Measurements from ENCODE around the gene SMC6.

Gene SMC6

DNA sequence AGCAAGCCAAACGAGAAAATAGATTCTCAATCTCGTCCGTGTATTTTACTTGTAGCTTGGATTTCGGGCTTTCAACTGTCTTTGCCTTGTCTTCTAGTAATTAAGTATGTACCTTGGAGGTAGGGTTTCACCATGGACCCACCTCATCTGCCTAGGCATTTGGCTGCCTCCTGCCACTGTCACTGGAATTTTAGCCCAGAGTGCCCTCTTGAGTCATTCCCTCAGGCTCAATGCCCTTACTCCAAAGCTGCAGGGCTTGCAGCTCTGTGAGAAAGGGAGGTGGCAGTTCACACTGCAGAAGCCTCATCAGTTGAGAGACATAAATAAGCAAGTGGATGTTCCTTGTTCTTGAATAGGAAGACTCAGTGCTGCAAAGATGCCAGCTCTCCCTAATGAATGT lies 123.5 kb downstream of the SMC6 start:
- WGBS, 2 experiments (ENCODE audit: insufficient coverage in 2 of 2) = 92 to 93% methylated on average over 4 of the region's 4 CpGs
- no peaks in the 10 kb centered on the region for H3K36me3 ChIP-seq (ENCODE audit: control insufficient read depth, insufficient read depth, low read length)
- H3K4me3 ChIP-seq (ENCODE audit: extremely low read depth, insufficient read depth, low read length, poor library complexity, severe bottlenecking) = no peak overlapping the region
- no peak overlapping the region for H3K27ac ChIP-seq (ENCODE audit: low read depth, low read length, severe bottlenecking)
- peaks cover 11% of the 10 kb centered on the region for H3K9me3 ChIP-seq (ENCODE audit: control insufficient read depth, low read length)
- no peaks in the 10 kb centered on the region for H3K4me1 ChIP-seq (ENCODE audit: control insufficient read depth, insufficient read depth, low read length, poor library complexity, severe bottlenecking)

DNA sequence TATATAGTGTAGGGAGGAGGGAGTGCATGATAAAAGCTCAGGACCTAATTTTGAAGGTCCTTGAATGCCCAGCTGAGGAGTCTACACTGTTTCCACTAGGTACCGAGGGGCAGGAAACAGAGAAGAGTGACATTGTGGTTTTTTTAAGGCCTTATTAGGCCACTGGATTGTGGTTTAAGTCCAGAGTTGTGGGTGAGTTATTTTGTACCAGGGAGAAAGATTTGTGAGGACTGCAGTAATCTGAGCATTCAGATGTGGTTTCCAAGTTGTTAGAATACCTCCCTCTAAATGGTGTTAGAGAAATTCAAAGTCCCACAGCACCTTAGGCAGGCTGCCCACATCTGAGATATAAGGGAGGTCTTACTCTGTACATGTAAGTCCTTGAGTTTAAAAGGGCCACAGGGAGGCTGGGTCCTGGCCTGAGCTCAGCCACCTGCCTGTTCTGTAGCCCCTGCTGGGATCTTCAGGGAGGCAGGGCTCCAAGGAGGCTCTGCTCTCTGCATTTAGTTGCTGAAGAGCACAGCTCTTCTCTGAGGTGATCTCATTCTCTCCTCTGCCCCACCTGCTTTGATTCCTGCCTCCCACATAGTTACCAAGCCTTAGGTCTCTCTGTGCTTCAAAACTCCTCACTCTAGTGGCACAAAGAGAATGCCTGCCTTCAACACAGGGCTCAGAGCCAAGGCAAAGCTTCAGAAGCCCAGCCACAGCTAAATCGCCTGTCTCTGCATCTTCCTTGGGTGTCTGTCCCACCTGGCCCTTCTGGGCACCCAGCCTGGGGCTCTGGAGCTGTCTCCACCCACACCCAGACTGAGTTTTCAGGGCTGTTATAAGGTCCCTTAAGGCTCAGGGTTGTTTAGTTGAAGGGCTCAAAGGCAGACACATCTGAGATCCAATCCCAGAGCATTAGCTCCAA lies 125.0 kb downstream of the SMC6 start:
- WGBS, 2 experiments (ENCODE audit: insufficient coverage in 2 of 2) = 86 to 100% methylated on average over 2 of the region's 2 CpGs
- peaks cover 17% of the 10 kb centered on the region for H3K9me3 ChIP-seq (ENCODE audit: control insufficient read depth, low read length)
- H3K27ac ChIP-seq (ENCODE audit: low read depth, low read length, severe bottlenecking) = no peak overlapping the region
- H3K36me3 ChIP-seq (ENCODE audit: control insufficient read depth, insufficient read depth, low read length) = no peaks in the 10 kb centered on the region
- H3K4me3 ChIP-seq (ENCODE audit: extremely low read depth, insufficient read depth, low read length, poor library complexity, severe bottlenecking) = no peak overlapping the region
- no peaks in the 10 kb centered on the region for H3K4me1 ChIP-seq (ENCODE audit: control insufficient read depth, insufficient read depth, low read length, poor library complexity, severe bottlenecking)

DNA sequence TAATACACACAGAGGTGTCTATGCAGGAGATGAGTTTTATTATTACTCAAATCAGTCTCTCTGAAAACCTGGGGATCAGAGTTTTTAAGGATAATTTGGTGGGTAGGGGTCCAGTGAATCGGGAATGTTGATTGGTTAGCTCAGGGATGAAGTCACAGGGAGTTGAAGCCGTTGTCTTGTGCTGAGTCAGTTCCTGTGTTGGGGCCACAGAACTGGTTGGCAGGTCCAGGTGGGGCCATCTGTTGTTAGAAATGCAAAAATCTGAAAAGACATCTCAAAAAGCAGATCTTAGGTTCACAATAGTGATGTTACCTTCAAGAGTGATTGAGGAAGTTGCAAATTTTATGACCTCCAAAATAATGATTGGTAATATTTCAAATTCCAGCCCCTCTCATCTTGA lies 126.2 kb downstream of the SMC6 start:
- Histone ChIP-seq H3K4me1 (ENCODE audit: control insufficient read depth, insufficient read depth, low read length, poor library complexity, severe bottlenecking) (no peaks in the 10 kb centered on the region), H3K27ac (ENCODE audit: low read depth, low read length, severe bottlenecking) (no peak overlapping the region), H3K9me3 (ENCODE audit: control insufficient read depth, low read length) (peaks cover 17% of the 10 kb centered on the region), H3K4me3 (ENCODE audit: extremely low read depth, insufficient read depth, low read length, poor library complexity, severe bottlenecking) (no peak overlapping the region), H3K36me3 (ENCODE audit: control insufficient read depth, insufficient read depth, low read length) (no peaks in the 10 kb centered on the region)
- 83 to 100% methylated on average over 1 to 2 of the region's 2 CpGs for whole genome bisulfite sequencing, 2 experiments (ENCODE audit: insufficient coverage in 2 of 2)

DNA sequence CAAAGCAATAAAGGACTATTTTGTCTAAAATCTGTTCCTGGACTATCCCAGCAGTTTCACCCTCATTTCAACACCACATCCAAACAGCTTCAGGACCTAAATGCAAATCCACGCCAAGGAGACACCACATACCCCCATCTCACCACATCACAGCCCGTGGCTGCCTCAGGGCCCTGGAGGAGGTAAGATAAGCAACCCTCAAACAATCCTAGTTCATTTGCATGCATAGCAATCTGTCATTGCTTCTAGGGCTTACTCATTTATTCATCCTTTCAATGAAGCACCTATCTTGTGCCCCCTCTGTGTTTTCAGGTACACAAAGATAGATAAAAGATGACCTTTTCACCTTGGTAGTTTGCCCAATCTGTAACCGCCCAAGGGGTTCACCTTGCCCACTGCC lies 126.6 kb downstream of the SMC6 start:
- Histone ChIP-seq H3K36me3 (ENCODE audit: control insufficient read depth, insufficient read depth, low read length) (no peaks in the 10 kb centered on the region), H3K4me1 (ENCODE audit: control insufficient read depth, insufficient read depth, low read length, poor library complexity, severe bottlenecking) (no peaks in the 10 kb centered on the region), H3K9me3 (ENCODE audit: control insufficient read depth, low read length) (peaks cover 17% of the 10 kb centered on the region), H3K4me3 (ENCODE audit: extremely low read depth, insufficient read depth, low read length, poor library complexity, severe bottlenecking) (no peak overlapping the region), H3K27ac (ENCODE audit: low read depth, low read length, severe bottlenecking) (no peak overlapping the region)
- 79 to 95% methylated on average over 2 to 3 of the region's 3 CpGs for WGBS, 2 experiments (ENCODE audit: insufficient coverage in 2 of 2)

DNA sequence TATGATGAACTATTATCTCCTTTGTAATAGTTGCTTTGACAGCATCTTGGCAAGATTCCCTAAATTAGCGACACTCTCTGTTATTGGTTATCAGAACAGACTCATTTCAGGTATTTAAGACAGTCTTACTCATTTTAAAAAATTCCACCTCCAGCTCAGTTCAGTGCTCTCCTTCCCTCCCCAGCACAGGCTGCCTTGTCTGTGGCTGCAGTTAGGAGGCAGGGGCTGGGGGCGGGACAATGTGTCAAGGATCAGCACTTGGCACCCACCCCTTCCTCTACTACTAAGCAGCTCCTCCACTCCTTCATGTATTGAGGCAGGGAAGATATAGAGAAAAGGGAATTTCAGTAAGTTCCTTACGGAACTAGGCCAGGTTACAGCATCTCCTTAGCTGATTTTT lies 128.2 kb downstream of the SMC6 start:
- WGBS, 2 experiments (ENCODE audit: insufficient coverage in 2 of 2) = 100% methylated on average over 1 of the region's 3 CpGs; no CpG with 5 or more reads in 1 of the 2 experiments
- Histone ChIP-seq H3K36me3 (ENCODE audit: control insufficient read depth, insufficient read depth, low read length) (no peaks in the 10 kb centered on the region), H3K27ac (ENCODE audit: low read depth, low read length, severe bottlenecking) (no peak overlapping the region), H3K9me3 (ENCODE audit: control insufficient read depth, low read length) (peaks cover 17% of the 10 kb centered on the region), H3K4me1 (ENCODE audit: control insufficient read depth, insufficient read depth, low read length, poor library complexity, severe bottlenecking) (no peaks in the 10 kb centered on the region), H3K4me3 (ENCODE audit: extremely low read depth, insufficient read depth, low read length, poor library complexity, severe bottlenecking) (no peak overlapping the region)

DNA sequence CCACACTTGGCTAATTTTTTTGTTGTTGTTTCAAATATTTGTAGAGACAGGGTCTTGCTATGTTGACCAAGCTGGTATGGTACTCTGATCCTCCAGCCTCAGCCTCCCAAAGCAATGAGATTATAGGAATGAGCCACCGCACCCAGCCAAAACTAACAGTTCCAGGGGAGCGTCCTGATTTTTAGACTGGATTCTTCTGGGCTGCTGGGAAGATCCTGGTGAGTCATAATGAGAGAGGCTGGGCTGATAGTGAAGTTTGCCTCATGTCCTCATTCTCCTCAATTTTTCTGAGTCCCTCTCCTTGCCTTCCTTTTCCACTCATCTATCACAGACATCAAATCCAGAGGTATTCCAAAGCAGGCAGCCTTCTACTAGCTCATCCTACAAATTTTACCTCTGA lies 131.8 kb downstream of the SMC6 start:
- Histone ChIP-seq H3K9me3 (ENCODE audit: control insufficient read depth, low read length) (peaks cover 6% of the 10 kb centered on the region), H3K4me1 (ENCODE audit: control insufficient read depth, insufficient read depth, low read length, poor library complexity, severe bottlenecking) (no peaks in the 10 kb centered on the region), H3K36me3 (ENCODE audit: control insufficient read depth, insufficient read depth, low read length) (no peaks in the 10 kb centered on the region), H3K27ac (ENCODE audit: low read depth, low read length, severe bottlenecking) (no peak overlapping the region), H3K4me3 (ENCODE audit: extremely low read depth, insufficient read depth, low read length, poor library complexity, severe bottlenecking) (no peak overlapping the region)
- 100% methylated on average over 2 of the region's 2 CpGs; no CpG with 5 or more reads in 1 of the 2 experiments for WGBS, 2 experiments (ENCODE audit: insufficient coverage in 2 of 2)

DNA sequence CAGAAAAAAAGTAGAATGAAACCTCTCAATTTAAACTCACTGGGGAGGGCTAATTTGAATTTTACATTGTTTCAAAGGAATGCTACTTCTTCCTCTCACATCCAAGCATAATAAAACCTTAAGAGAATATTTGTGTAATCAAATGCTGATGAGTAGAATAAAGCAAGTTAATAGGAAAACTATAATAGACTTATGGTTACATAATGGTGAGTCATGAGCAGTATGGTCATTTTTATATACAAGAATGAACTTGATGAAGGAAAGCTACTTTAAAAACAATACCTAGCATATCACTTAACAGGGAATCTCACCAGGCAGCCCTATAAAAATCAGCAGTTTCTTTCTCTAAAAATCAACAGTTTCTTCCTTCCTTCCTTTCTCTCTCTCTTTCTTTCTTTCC lies 132.8 kb downstream of the SMC6 start:
- Histone ChIP-seq H3K27ac (ENCODE audit: low read depth, low read length, severe bottlenecking) (no peak overlapping the region), H3K4me1 (ENCODE audit: control insufficient read depth, insufficient read depth, low read length, poor library complexity, severe bottlenecking) (no peaks in the 10 kb centered on the region)

DNA sequence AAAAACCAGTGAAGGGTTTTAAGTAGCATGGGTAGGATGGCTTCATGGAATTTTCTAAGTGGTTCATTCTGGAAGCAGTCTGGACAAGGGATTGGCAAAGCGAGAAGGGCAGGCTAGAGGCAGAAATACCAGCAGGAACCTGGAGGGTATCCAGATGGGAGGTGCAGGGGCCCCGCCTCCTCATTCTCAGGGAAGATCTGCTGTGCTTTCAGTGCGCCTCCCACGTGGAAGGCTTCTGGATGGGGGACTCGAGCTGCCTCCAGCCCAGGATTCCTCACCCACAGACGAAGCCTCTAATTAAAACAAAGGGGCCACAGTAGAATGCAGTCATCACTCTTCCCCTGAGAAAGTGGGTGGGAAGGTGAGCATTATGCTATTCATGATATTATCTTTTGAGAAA lies 133.3 kb downstream of the SMC6 start:
- H3K36me3 ChIP-seq (ENCODE audit: control insufficient read depth, insufficient read depth, low read length) = no peaks in the 10 kb centered on the region
- 75% methylated on average over 4 of the region's 6 CpGs; no CpG with 5 or more reads in 1 of the 2 experiments for WGBS, 2 experiments (ENCODE audit: insufficient coverage in 2 of 2)
- H3K27ac ChIP-seq (ENCODE audit: low read depth, low read length, severe bottlenecking) = no peak overlapping the region
- no peaks in the 10 kb centered on the region for H3K4me1 ChIP-seq (ENCODE audit: control insufficient read depth, insufficient read depth, low read length, poor library complexity, severe bottlenecking)
- H3K9me3 ChIP-seq (ENCODE audit: control insufficient read depth, low read length) = peaks cover 6% of the 10 kb centered on the region
- H3K4me3 ChIP-seq (ENCODE audit: extremely low read depth, insufficient read depth, low read length, poor library complexity, severe bottlenecking) = no peak overlapping the region

More for the DNA sequence above, 132.8 kb downstream of the SMC6 start:
- Histone ChIP-seq H3K36me3 (ENCODE audit: control insufficient read depth, insufficient read depth, low read length) (no peaks in the 10 kb centered on the region), H3K9me3 (ENCODE audit: control insufficient read depth, low read length) (peaks cover 6% of the 10 kb centered on the region), H3K4me3 (ENCODE audit: extremely low read depth, insufficient read depth, low read length, poor library complexity, severe bottlenecking) (no peak overlapping the region)

DNA sequence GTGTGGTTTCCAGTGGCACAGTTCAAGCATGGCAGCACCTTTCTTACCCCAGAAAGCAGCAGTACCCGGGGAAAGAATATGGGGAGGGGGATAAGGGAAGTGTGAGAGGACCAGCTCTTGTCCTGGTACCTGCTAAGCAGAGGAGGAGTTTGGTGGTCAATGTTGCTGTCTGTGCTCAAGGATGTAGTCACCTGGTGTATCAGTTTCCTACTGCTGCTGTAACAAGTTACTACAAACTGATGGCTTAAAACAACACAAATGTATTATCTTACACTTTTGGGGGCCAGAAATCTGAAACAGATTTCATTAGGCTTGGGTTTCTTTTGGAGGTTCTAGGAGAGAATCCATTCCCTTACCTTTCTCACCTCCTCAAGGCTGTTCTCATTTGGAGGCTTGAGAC lies 135.7 kb downstream of the SMC6 start:
- no peak overlapping the region for H3K4me3 ChIP-seq (ENCODE audit: extremely low read depth, insufficient read depth, low read length, poor library complexity, severe bottlenecking)
- no peaks in the 10 kb centered on the region for H3K9me3 ChIP-seq (ENCODE audit: control insufficient read depth, low read length)

DNA sequence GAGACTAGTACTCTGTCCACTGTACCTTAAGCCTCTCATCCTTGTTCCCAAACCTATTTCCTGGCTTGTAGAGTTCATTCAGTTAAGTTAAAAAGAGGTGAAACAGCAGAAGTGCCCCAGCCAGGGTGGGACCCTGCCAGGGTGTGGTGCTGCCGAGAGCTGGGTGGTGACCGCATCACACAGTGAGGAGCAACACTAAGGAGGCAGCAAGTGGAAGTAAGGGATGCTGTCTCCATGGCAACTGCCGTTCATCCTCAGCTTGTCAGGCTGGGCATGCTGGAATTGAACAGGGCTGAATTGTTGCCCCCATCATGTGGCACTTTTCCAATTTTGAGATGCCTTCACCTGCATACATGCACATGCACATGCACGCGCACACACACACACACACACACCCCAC lies 136.1 kb downstream of the SMC6 start:
- 88 to 89% methylated on average over 3 of the region's 5 CpGs for WGBS, 2 experiments (ENCODE audit: insufficient coverage in 2 of 2)
- H3K27ac ChIP-seq (ENCODE audit: low read depth, low read length, severe bottlenecking) = no peak overlapping the region
- no peaks in the 10 kb centered on the region for H3K9me3 ChIP-seq (ENCODE audit: control insufficient read depth, low read length)
- H3K36me3 ChIP-seq (ENCODE audit: control insufficient read depth, insufficient read depth, low read length) = no peaks in the 10 kb centered on the region
- no peak overlapping the region for H3K4me3 ChIP-seq (ENCODE audit: extremely low read depth, insufficient read depth, low read length, poor library complexity, severe bottlenecking)
- no peaks in the 10 kb centered on the region for H3K4me1 ChIP-seq (ENCODE audit: control insufficient read depth, insufficient read depth, low read length, poor library complexity, severe bottlenecking)

More for the DNA sequence above, 135.7 kb downstream of the SMC6 start:
- 33% methylated on average over 1 of the region's 1 CpG; no CpG with 5 or more reads in 1 of the 2 experiments for WGBS, 2 experiments (ENCODE audit: insufficient coverage in 2 of 2)
- no peak overlapping the region for H3K27ac ChIP-seq (ENCODE audit: low read depth, low read length, severe bottlenecking)
- no peaks in the 10 kb centered on the region for H3K4me1 ChIP-seq (ENCODE audit: control insufficient read depth, insufficient read depth, low read length, poor library complexity, severe bottlenecking)
- no peaks in the 10 kb centered on the region for H3K36me3 ChIP-seq (ENCODE audit: control insufficient read depth, insufficient read depth, low read length)

DNA sequence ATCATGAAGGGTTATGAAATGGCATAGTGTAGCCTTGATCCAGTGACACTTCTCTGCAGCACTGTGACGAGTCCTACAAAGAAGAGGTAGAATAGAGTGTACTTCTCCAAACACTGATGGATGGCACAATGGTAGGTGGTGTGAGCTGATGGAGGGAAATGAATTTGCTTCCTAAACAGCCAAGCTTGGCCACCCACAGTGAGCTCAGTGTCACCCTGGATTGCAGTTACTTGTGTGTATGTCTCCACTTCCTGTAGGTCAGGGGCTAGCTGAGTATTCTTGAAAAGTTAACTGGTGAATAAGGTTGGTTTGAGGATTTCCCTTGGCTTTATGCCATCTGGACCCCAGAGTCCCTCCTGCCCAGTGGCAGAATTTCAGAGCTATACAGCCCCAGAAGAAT lies 137.2 kb downstream of the SMC6 start:
- H3K4me3 ChIP-seq (ENCODE audit: extremely low read depth, insufficient read depth, low read length, poor library complexity, severe bottlenecking) = no peak overlapping the region
- H3K4me1 ChIP-seq (ENCODE audit: control insufficient read depth, insufficient read depth, low read length, poor library complexity, severe bottlenecking) = no peaks in the 10 kb centered on the region
- no peaks in the 10 kb centered on the region for H3K9me3 ChIP-seq (ENCODE audit: control insufficient read depth, low read length)
- WGBS, 2 experiments (ENCODE audit: insufficient coverage in 2 of 2) = 100% methylated on average over 1 of the region's 1 CpG
- no peak overlapping the region for H3K27ac ChIP-seq (ENCODE audit: low read depth, low read length, severe bottlenecking)
- no peaks in the 10 kb centered on the region for H3K36me3 ChIP-seq (ENCODE audit: control insufficient read depth, insufficient read depth, low read length)
